ENCODE measurements around the gene INCENP.

Gene INCENP

DNA sequence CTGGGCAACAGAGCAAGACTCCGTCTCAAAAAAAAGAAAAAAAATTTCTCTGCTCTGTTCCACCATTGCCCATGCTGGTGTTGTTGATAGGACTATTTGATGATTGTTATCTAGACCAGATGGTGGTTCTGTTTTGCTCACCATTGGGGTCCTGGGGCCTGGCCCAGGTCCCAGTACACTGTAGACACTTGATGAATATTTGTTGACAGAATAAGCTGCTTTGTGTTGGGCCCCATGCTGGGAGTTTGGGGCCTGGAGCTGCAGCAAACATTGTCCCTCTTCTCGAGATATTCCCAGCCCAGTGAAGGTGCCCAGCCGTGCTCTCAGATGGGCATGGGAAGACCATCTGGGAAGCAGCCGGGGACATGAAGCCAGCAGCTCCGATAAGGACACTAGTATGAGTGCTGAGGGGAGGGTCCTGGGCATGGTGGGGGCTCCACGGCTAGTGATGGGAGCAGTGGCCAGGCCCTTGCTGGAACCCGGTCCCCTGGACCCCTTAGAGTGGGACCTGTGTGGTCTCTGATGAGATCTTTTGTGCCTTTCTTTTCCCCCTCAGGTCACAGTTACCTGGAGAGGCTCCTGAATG lies 13.6 kb downstream of the INCENP start:
- H3K36me3 ChIP-seq (ENCODE audit: insufficient read depth, low read length) = peaks cover 25% of the 10 kb centered on the region
- H3K4me1 ChIP-seq (ENCODE audit: insufficient read depth, low read length) = no peaks in the 10 kb centered on the region
- no peak overlapping the region for H3K27ac ChIP-seq (ENCODE audit: low read depth, low read length)
- H3K4me3 ChIP-seq (ENCODE audit: low read depth in 1 of 2, low read length in 2 of 2) = no peak overlapping the region
- no peak overlapping the region for H3K9ac ChIP-seq (ENCODE audit: low read length)
- no peaks in the 10 kb centered on the region for H3K27me3 ChIP-seq (ENCODE audit: control insufficient read depth in 1 of 2, insufficient read depth in 2 of 2, low read length in 2 of 2)
- H3K9me3 ChIP-seq (ENCODE audit: low read length) = no peaks in the 10 kb centered on the region

DNA sequence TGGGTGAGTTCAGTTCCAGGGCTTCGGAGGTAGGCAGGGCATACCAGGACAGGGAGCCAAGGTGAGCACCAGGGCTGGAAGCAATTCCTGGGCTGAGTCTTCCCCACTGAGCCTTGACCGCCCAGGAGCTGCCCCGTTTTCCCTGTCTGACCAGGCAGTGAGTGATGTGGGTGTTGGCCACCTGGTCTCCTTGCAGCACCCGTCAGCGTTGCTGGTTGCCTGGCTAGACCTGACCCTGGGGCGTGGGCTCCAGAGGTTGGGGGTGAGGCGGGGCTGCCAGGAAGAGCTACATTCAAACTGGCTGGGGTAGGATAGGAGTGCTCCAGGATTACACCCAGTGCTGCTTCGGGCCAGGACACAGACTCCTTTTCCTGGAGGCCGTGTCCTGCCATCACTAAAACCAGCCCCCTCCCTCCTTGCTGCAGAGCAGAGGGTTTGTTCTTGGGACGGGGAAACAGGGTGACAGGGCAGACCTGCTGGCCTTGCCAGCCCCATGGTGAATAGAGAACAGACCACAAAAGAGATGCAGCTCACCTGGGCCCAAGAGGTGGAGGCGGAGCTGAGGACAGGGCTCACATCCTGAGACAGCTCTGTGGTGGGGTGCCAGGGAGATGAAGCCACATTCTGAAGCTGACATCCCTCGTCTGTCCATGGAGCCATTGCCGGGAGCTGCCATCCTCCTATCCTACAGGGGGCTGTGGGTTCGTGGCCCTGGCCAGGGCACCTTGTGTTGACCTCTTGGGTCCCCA lies 14.2 kb downstream of the INCENP start:
- Histone ChIP-seq H3K27me3 (ENCODE audit: control insufficient read depth in 1 of 2, insufficient read depth in 2 of 2, low read length in 2 of 2) (no peaks in the 10 kb centered on the region), H3K9me3 (ENCODE audit: low read length) (no peaks in the 10 kb centered on the region), H3K27ac (ENCODE audit: low read depth, low read length) (no peak overlapping the region), H3K36me3 (ENCODE audit: insufficient read depth, low read length) (peaks cover 25% of the 10 kb centered on the region), H3K4me3 (ENCODE audit: low read depth in 1 of 2, low read length in 2 of 2) (no peak overlapping the region), H3K9ac (ENCODE audit: low read length) (no peak overlapping the region), H3K4me1 (ENCODE audit: insufficient read depth, low read length) (no peaks in the 10 kb centered on the region)

DNA sequence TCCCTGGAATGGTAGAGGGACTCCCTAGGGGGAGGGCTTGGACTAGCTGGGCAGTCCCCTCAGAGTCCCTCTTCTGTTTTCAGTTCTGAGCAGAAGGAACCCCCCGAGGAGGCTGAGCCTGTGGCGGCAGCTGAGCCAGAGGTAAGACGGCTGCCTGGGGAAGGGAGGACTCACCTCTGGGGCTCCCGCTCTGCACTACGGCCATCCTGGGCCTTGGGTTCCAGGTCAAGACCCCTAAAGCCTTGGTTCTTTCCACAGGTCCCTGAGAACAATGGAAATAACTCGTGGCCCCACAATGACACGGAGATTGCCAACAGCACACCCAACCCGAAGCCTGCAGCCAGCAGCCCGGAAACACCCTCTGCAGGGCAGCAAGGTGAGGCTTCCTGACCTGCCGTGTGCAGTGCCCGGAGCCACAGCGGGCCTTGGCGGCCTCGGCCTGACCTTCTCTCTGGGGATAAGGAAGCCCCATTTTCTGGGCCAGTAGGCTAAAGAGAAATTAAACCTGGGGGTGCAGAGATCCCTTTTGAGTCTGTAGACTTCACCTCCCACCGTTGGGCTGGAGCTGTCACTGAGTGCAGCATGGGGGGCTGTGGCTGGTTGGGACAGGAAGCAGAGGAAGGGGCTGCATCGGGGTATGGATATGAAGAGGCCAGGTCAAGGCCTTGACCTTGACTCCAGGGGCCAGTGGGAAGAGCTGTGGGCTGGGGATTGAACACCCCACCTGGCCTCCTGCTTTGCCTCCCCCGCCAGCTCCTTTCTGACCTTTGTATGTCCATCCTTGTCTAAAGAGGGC lies 15.0 kb downstream of the INCENP start:
- Histone ChIP-seq H3K27me3 (ENCODE audit: control insufficient read depth in 1 of 2, insufficient read depth in 2 of 2, low read length in 2 of 2) (no peaks in the 10 kb centered on the region), H3K9ac (ENCODE audit: low read length) (no peak overlapping the region), H3K36me3 (ENCODE audit: insufficient read depth, low read length) (peaks cover 25% of the 10 kb centered on the region), H3K9me3 (ENCODE audit: low read length) (no peaks in the 10 kb centered on the region), H3K4me3 (ENCODE audit: low read depth in 1 of 2, low read length in 2 of 2) (no peak overlapping the region), H3K27ac (ENCODE audit: low read depth, low read length) (no peak overlapping the region), H3K4me1 (ENCODE audit: insufficient read depth, low read length) (no peaks in the 10 kb centered on the region)

DNA sequence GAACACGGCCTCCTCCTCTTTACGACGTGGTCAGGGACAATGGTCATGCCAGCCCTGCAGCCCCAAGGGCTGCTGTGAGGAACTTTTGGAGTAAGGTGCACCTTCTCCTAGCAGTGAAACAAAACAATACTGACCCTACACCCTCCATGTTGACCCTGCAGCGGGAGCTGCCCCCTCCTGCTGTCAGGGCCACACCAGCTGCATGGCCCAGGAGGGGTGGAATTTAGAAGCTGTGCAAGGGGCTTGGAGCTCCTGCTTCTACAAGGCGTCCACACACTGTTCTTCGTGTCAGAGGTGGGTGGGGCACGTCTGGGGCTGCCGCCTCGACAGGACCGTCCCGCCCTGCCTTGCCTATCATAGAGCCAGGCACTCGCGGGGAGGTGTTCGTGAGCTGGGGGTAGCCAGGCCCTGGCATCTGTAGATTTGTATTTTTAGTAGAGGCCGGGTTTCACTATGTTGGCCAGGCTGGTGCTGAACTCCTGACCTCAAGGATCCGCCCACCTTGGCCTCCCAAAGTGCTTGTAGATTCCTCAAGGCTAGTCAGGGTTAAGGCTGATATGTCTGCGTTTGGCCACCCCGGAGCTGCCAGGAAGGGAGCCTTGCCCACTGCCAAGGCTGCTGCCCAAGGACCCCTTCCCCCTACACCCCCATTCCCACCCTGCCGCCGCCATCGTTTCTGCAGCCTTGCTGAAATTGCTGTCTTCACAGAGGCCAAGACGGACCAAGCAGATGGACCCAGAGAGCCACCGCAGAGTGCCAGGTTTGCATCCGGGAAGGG lies 15.9 kb downstream of the INCENP start:
- no peak overlapping the region for H3K27ac ChIP-seq (ENCODE audit: low read depth, low read length)

DNA sequence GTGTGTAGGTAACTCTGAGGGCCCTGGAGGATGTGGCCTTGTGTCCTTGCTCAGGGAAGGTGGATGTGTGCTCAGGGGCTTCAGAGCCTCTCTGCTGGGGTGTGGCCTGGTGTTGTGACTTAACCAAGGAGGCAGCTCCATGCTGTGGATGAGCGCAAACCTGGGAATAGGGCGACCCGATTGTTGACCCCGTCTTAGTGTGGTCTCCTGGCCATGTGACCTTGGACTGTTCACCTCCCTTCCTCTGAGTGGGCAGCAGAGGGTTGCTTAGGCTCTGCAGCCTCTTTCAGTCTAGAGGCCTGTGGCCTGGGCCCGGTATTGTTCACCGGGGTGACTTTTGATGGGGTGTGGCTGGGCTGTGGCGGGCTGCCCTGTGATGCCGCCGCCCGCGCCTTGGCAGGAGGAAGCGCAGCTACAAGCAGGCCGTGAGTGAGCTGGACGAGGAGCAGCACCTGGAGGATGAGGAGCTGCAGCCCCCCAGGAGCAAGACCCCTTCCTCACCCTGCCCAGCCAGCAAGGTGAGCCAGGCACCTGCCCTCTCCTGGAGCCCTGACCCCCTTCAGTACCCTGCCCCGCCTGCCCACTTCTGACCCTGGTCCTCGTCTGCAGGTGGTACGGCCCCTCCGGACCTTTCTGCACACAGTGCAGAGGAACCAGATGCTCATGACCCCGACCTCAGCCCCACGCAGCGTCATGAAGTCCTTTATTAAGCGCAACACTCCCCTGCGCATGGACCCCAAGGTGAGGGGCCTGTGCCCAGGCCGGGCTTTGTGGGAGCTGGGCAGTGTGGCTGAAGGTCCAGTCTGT lies 16.7 kb downstream of the INCENP start:
- H3K27me3 ChIP-seq (ENCODE audit: control insufficient read depth in 1 of 2, insufficient read depth in 2 of 2, low read length in 2 of 2) = no peaks in the 10 kb centered on the region
- no peaks in the 10 kb centered on the region for H3K4me1 ChIP-seq (ENCODE audit: insufficient read depth, low read length)
- no peak overlapping the region for H3K9ac ChIP-seq (ENCODE audit: low read length)
- H3K36me3 ChIP-seq (ENCODE audit: insufficient read depth, low read length) = peaks cover 25% of the 10 kb centered on the region
- H3K9me3 ChIP-seq (ENCODE audit: low read length) = no peaks in the 10 kb centered on the region
- H3K4me3 ChIP-seq (ENCODE audit: low read depth in 1 of 2, low read length in 2 of 2) = no peak overlapping the region
- H3K27ac ChIP-seq (ENCODE audit: low read depth, low read length) = no peak overlapping the region

More for the DNA sequence above, 15.9 kb downstream of the INCENP start:
- Histone ChIP-seq H3K4me3 (ENCODE audit: low read depth in 1 of 2, low read length in 2 of 2) (no peak overlapping the region), H3K9ac (ENCODE audit: low read length) (no peak overlapping the region), H3K9me3 (ENCODE audit: low read length) (no peaks in the 10 kb centered on the region), H3K4me1 (ENCODE audit: insufficient read depth, low read length) (no peaks in the 10 kb centered on the region), H3K27me3 (ENCODE audit: control insufficient read depth in 1 of 2, insufficient read depth in 2 of 2, low read length in 2 of 2) (no peaks in the 10 kb centered on the region), H3K36me3 (ENCODE audit: insufficient read depth, low read length) (peaks cover 25% of the 10 kb centered on the region)

DNA sequence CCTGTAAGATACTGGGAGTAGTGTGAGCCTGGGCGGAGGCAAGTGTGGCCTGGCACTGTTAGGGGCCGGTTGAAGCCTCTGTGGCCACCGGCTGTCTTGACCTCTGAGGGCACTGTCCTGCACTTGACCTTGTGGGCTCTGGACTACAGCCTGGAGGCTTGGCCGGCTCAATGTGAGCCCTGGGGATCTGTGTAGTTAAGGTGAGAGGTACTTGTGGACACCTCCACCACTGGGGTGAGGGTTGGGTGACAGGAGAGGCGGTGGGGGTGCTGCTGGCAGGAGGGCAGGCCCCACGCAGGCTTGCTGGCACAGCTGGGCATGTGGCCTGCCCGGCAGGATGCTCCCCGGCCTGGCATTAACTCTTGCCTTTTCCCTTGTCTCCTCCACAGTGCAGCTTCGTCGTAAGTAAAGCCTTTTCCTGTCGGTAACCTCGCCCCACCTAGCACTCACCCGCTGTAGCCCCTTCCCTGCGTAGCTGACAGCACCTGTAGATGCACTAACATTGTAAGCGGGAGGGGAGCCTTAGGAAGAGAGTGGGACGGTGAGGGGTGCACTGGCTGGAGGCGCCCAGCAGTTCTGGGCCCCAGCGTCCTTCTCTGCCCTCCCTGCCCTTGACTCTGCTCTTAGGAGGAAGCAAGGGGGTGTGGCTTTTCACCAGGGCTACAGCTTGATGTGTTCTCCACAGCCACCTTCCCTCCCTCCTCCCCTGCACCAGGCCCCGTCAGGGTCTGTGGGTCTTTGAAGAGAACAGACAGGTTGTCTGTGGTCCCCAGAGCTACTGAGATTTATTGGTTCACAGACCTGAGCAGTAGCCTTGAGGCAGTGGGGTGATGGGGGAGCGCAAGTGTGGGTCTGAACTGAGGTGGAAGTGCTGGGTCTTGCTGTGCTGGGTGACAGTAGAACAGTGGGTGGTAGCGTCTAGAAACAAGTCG lies 17.6 kb downstream of the INCENP start:
- Histone ChIP-seq H3K36me3 (ENCODE audit: insufficient read depth, low read length) (peaks cover 25% of the 10 kb centered on the region), H3K4me3 (ENCODE audit: low read depth in 1 of 2, low read length in 2 of 2) (no peak overlapping the region), H3K4me1 (ENCODE audit: insufficient read depth, low read length) (no peaks in the 10 kb centered on the region)

DNA sequence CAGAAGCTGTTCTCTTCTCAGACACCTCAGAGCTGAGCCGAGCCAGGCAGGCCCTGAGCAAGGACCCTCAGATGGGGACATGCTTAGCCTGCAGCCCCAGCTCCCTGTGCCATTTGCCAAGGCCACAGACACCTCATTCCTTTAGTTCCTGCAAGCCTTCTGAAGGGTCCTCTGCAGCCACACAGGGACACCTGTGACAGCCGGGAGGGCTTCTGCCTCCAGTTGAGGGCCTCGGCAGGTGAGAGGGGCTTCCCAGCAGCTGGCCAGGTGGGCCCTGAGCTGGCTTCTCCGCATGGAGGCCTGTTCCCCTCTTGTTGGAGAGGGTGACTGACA lies 18.2 kb downstream of the INCENP start:
- H3K27me3 ChIP-seq (ENCODE audit: control insufficient read depth in 1 of 2, insufficient read depth in 2 of 2, low read length in 2 of 2) = no peaks in the 10 kb centered on the region
- no peak overlapping the region for H3K27ac ChIP-seq (ENCODE audit: low read depth, low read length)
- H3K9ac ChIP-seq (ENCODE audit: low read length) = no peak overlapping the region
- no peaks in the 10 kb centered on the region for H3K4me1 ChIP-seq (ENCODE audit: insufficient read depth, low read length)
- H3K36me3 ChIP-seq (ENCODE audit: insufficient read depth, low read length) = peaks cover 27% of the 10 kb centered on the region
- H3K4me3 ChIP-seq (ENCODE audit: low read depth in 1 of 2, low read length in 2 of 2) = no peak overlapping the region
- no peaks in the 10 kb centered on the region for H3K9me3 ChIP-seq (ENCODE audit: low read length)

More for the DNA sequence above, 17.6 kb downstream of the INCENP start:
- Histone ChIP-seq H3K27ac (ENCODE audit: low read depth, low read length) (no peak overlapping the region), H3K9ac (ENCODE audit: low read length) (no peak overlapping the region), H3K9me3 (ENCODE audit: low read length) (no peaks in the 10 kb centered on the region), H3K27me3 (ENCODE audit: control insufficient read depth in 1 of 2, insufficient read depth in 2 of 2, low read length in 2 of 2) (no peaks in the 10 kb centered on the region)

DNA sequence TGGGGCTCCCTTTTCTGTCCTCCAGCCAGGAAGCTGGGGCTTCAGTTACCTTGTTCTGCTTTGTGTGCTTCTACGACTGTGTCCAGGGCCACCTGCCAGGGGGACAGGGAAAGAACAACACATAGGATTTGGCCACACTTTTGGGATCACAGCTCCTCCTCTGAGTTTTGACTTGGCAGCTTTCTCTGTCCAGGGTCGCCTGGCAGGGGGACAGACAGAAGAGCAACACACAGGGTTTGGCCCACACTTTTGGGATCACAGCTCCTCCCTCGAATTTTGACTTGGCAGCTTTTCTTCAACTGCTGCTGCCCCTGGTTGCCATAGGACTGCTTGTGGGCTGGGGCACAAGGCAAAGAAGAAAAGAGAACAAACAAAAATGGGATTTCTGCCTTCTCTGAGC lies 19.1 kb downstream of the INCENP start:
- Histone ChIP-seq H3K27me3 (ENCODE audit: control insufficient read depth in 1 of 2, insufficient read depth in 2 of 2, low read length in 2 of 2) (no peaks in the 10 kb centered on the region), H3K36me3 (ENCODE audit: insufficient read depth, low read length) (peaks cover 35% of the 10 kb centered on the region), H3K9ac (ENCODE audit: low read length) (no peak overlapping the region), H3K27ac (ENCODE audit: low read depth, low read length) (no peak overlapping the region), H3K4me3 (ENCODE audit: low read depth in 1 of 2, low read length in 2 of 2) (no peak overlapping the region), H3K9me3 (ENCODE audit: low read length) (no peaks in the 10 kb centered on the region), H3K4me1 (ENCODE audit: insufficient read depth, low read length) (no peaks in the 10 kb centered on the region)

DNA sequence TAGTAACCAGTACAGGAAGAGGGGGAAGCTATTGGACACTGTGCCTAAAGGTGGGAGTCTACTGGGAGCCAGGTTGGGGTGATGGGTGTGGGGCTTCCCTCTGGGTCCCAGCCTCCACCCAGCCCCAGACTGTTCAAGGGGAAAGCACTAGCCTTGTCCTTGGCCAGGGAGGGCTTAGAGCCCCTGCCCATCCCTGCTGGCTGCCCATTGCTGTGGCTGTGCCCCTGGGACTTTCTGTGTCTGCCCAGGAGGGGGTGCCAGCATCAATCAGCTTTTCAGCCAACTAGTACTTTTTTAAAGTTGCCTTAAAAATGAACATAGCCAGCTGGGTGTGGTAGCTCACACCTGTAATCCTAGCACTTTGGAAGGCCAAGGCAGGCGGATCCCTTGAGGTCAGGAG lies 19.9 kb downstream of the INCENP start:
- H3K9ac ChIP-seq (ENCODE audit: low read length) = no peak overlapping the region
- H3K9me3 ChIP-seq (ENCODE audit: low read length) = no peaks in the 10 kb centered on the region
- H3K27ac ChIP-seq (ENCODE audit: low read depth, low read length) = no peak overlapping the region
- peaks cover 41% of the 10 kb centered on the region for H3K36me3 ChIP-seq (ENCODE audit: insufficient read depth, low read length)
- no peak overlapping the region for H3K4me3 ChIP-seq (ENCODE audit: low read depth in 1 of 2, low read length in 2 of 2)
- no peaks in the 10 kb centered on the region for H3K4me1 ChIP-seq (ENCODE audit: insufficient read depth, low read length)
- no peaks in the 10 kb centered on the region for H3K27me3 ChIP-seq (ENCODE audit: control insufficient read depth in 1 of 2, insufficient read depth in 2 of 2, low read length in 2 of 2)

DNA sequence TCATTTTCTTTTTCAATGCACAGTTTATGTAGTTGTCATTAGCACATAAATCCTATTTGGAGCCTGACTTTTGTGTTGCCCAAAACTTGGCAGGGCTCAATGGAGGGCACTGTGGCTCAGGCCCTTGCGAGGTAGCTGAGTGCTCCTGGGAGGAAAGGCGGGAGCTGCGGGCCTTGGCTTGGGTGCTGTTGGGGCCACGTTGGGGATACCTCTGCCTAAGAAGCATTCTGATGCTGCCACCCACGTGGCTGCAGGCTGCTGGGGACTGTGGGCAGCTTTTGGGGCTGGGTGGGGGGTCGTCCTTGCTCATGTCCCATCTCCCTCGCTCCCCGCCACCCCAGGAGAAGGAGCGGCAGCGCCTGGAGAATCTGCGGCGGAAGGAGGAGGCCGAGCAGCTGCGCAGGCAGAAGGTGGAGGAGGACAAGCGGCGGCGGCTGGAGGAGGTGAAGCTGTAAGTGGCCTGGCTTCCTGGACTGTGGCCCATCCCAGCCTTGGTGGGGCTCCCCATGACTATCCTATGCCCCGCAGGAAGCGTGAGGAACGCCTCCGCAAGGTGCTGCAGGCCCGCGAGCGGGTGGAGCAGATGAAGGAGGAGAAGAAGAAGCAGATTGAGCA lies 20.9 kb downstream of the INCENP start:
- Histone ChIP-seq H3K27ac (ENCODE audit: low read depth, low read length) (no peak overlapping the region), H3K9ac (ENCODE audit: low read length) (no peak overlapping the region), H3K4me1 (ENCODE audit: insufficient read depth, low read length) (no peaks in the 10 kb centered on the region), H3K27me3 (ENCODE audit: control insufficient read depth in 1 of 2, insufficient read depth in 2 of 2, low read length in 2 of 2) (no peaks in the 10 kb centered on the region), H3K9me3 (ENCODE audit: low read length) (no peaks in the 10 kb centered on the region), H3K36me3 (ENCODE audit: insufficient read depth, low read length) (peaks cover 30% of the 10 kb centered on the region), H3K4me3 (ENCODE audit: low read depth in 1 of 2, low read length in 2 of 2) (no peak overlapping the region)
